Smooth muscle cell of bladder (primary cell): ENCODE data around the gene SPINK14. TPM values are rescaled to one million over a fixed set of nuclear protein-coding genes. Genes with fewer than 3 reads are reported as not detected.

Source experiments
- total RNA-seq: library from RNA; depleted of rRNA; stranded (reverse); fragments of >200 nt; gene quantifications from 2 replicates; pipeline ENCODE4 v1.2.3, GENCODE V29; 2014

SPINK14 gene
- not detected in 2 replicates for total RNA-seq

DNA sequence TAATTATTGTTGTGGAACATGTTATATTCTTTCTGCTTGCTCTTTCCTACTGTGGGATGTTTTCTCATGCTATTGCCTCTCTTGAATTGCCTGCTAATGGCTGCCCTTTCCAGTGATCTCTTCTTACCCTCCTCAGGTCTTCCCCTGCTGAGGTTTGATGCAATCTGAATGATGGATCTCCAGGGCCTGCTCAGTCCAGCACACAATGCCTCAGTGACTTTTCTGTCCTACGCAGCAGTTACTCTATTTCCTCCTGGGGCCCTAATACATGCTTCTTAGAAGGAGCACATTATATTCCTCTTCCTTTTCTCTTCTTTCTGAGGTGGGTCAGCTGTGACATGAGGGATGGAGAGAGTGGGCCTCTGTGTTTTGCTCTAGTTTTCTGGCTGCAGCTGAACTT, at the start of gene SPINK14:
SPINK14 (plus strand) TSS at position 301 of the 400 bp plus-strand sequence. CDS start 1,187 bp downstream, outside the sequence.

DNA sequence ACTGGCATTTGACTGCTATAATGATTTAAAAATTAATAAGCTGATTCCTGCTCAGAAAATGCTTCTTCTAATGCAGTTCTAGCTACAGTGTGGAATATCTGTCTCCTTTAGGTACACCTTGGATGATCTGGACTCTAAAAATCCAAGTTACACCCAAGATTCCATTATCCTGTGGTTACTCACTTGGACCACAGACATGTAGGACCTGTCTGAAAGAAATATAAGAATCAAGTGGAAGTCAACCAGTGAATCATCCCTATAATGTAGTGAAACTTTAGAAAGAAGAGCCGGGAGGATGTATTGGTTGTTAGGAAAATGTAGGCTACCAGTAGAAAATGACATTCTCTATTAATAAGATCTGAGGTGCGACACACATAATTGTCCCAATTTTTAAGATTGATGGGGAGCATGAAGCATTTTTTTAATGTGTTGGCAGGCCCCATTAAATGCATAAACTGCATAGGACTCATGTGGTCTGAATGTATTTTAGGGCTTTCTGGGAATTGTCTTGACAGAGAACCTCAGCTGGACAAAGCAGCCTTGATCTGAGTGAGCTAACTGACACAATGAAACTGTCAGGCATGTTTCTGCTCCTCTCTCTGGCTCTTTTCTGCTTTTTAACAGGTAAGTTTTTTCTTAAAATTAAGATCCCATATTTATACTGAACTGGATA, 34.3 kb downstream of the SPINK14 start, which contains the start of gene SPINK6:
SPINK6 (plus strand) TSS at position 512 of the 673 bp plus-strand sequence; CDS start at position 567, 55 bp downstream.

Other genes starting within 250 kb of the SPINK14 start
- gene SPINK5, start 104.6 kb upstream of the SPINK14 start, total RNA-seq = under 0.01 TPM in 1 of 2 replicates, not detected in the other
- 3.1 and 15.6 TPM in 2 replicates for gene SPINK6, start 34.5 kb downstream of the SPINK14 start, total RNA-seq
- 4.0 and 8.3 TPM in 2 replicates for gene MARCOL, start 70.0 kb downstream of the SPINK14 start, total RNA-seq
- gene SPINK13, start 100.2 kb downstream of the SPINK14 start, total RNA-seq = 2.4 and 4.5 TPM in 2 replicates
- not detected in 2 replicates for gene SPINK7, start 143.9 kb downstream of the SPINK14 start, total RNA-seq
- gene SPINK9, start 167.0 kb downstream of the SPINK14 start, total RNA-seq = not detected in 2 replicates
- gene FBXO38, start 215.4 kb downstream of the SPINK14 start, total RNA-seq = 51.5 and 54.6 TPM in 2 replicates